A673 (cell line): ENCODE results near the gene RGS16. TPM values are rescaled to one million over a fixed set of nuclear protein-coding genes. Genes with fewer than 3 reads are reported as not detected.

Experiments used
- BruUV-seq: library from RNA; stranded (reverse); fragments of 400-500 nt; replicated peaks from 2 replicates; lab custom pipeline; 2021; lab: Mats Ljungman, UMichigan
- CTCF ChIA-PET: fragments of 300-600 bp; sonication (Branson Sonifier 250); formaldehyde crosslinking; loops from one replicate; lab custom pipeline; 2022; ENCODE audit warnings: antibody characterized with exemption; lab: Charles Lee
- POLR2A ChIA-PET: fragments of 300-600 bp; sonication (Branson Sonifier 250); formaldehyde crosslinking; loops from one replicate; lab custom pipeline; 2022; ENCODE audit warnings: antibody characterized with exemption; ENCODE audit not compliant: low non-redundant PET; lab: Charles Lee
- DNase-seq: peaks from one replicate; pipeline ENCODE4 v3.0.0-alpha.2; 2015; ENCODE audit warnings: low spot score
- H3K27ac ChIP-seq: fragments of 200-600 bp; sonication (generic); 2 replicates; pipeline ENCODE4 v1.5.1; 2016; ENCODE audit warnings: mixed run types, low read depth, mild to moderate bottlenecking, mixed read lengths, antibody characterized with exemption, low read length; ENCODE audit not compliant: poor library complexity, severe bottlenecking
- H3K27me3 ChIP-seq: fragments of 200-600 bp; sonication (generic); replicated peaks from 2 replicates; pipeline ENCODE4 v1.6.1; 2017; ENCODE audit warnings: mixed run types, low read depth, mild to moderate bottlenecking, mixed read lengths, antibody characterized with exemption, low read length; ENCODE audit not compliant: insufficient read depth, poor library complexity
- H3K36me3 ChIP-seq: fragments of 200-600 bp; sonication (generic); 2 replicates; pipeline ENCODE4 v1.6.1; 2016; ENCODE audit warnings: mixed run types, mild to moderate bottlenecking, mixed read lengths, antibody characterized with exemption, low read length; ENCODE audit not compliant: insufficient read depth, poor library complexity, severe bottlenecking
- H3K4me1 ChIP-seq: fragments of 200-600 bp; sonication (generic); 2 replicates; pipeline ENCODE4 v1.6.1; 2017; ENCODE audit warnings: mixed run types, mild to moderate bottlenecking, mixed read lengths, antibody characterized with exemption, low read length; ENCODE audit not compliant: insufficient read depth, poor library complexity, severe bottlenecking
- H3K4me3 ChIP-seq: fragments of 200-600 bp; sonication (generic); 2 replicates; pipeline ENCODE4 v1.5.1; 2016; ENCODE audit warnings: low read depth, mixed run types, mild to moderate bottlenecking, mixed read lengths, low read length; ENCODE audit not compliant: poor library complexity, severe bottlenecking
- H3K9me3 ChIP-seq: fragments of 200-600 bp; sonication (generic); 2 replicates; pipeline ENCODE4 v1.6.1; 2016; ENCODE audit warnings: mixed run types, low read depth, mild to moderate bottlenecking, mixed read lengths, antibody characterized with exemption, low read length; ENCODE audit not compliant: poor library complexity, severe bottlenecking
- CTCF ChIP-seq: fragments of 300-800, 200-600 bp; sonication (generic); conservative IDR thresholded peaks from 2 replicates; pipeline ENCODE4 v1.5.1; 2017; ENCODE audit warnings: low read depth, mild to moderate bottlenecking, antibody characterized with exemption, low read length, moderate library complexity, mixed read lengths
- EZH2 ChIP-seq: fragments of 200-600 bp; sonication (generic); IDR thresholded peaks from 2 replicates; pipeline ENCODE4 v1.6.1; 2017; ENCODE audit warnings: borderline replicate concordance, low read depth, mild to moderate bottlenecking, mixed read lengths, antibody characterized with exemption, low read length; ENCODE audit not compliant: poor library complexity, severe bottlenecking
- intact Hi-C: fragments of 100-400 bp; cut with micrococcal nuclease; formaldehyde crosslinking; loops from one replicate; pipeline ENCODE4 v1.10.0; 2022; ENCODE audit not compliant: unreplicated experiment
- total RNA-seq: library from RNA; stranded (reverse); gene quantifications from 2 replicates; pipeline ENCODE4 v1.2.3, GENCODE V29; 2021

The RGS16 gene
- total RNA-seq, 1 experiment from 2014 or later, result 22.1 TPM

GRCh38 chr1:182586380-182586779 is 17.8 kb downstream of the RGS16 start:
- Histone ChIP-seq H3K9me3 (no peaks in the 10 kb centered on the region), H3K36me3 (no peaks in the 10 kb centered on the region), H3K27me3 (no peaks in the 10 kb centered on the region), H3K27ac (no peak overlapping the region), H3K4me3 (no peak overlapping the region), H3K4me1 (no peaks in the 10 kb centered on the region)
- ChIA-PET CTCF (no interaction called here), POLR2A (no interaction called here)
- intact Hi-C loops, result no loop called here
- BruUV-seq, result TSS peak; percentile 25
- no peak for TF ChIP-seq EZH2
- TF ChIP-seq CTCF, result no peak
- no peak for DNase-seq

GRCh38 chr1:182584746-182585145 is 19.4 kb downstream of the RGS16 start:
- intact Hi-C loops, result no loop called here
- no peak for DNase-seq
- no peak for TF ChIP-seq CTCF
- no peak for TF ChIP-seq EZH2
- no peak overlapping the region for H3K27ac ChIP-seq
- no peaks in the 10 kb centered on the region for H3K4me1 ChIP-seq
- BruUV-seq, result no TSS peak
- POLR2A ChIA-PET, result no interaction called here
- no peak overlapping the region for H3K4me3 ChIP-seq
- no peaks in the 10 kb centered on the region for H3K36me3 ChIP-seq
- H3K27me3 ChIP-seq, result no peaks in the 10 kb centered on the region
- no peaks in the 10 kb centered on the region for H3K9me3 ChIP-seq
- CTCF ChIA-PET, result no interaction called here

GRCh38 chr1:182580736-182581135 is 23.5 kb downstream of the RGS16 start:
- Histone ChIP-seq H3K4me3 (no peak overlapping the region), H3K36me3 (no peaks in the 10 kb centered on the region), H3K4me1 (no peaks in the 10 kb centered on the region), H3K27ac (no peak overlapping the region), H3K27me3 (no peaks in the 10 kb centered on the region), H3K9me3 (no peaks in the 10 kb centered on the region)
- ChIA-PET POLR2A (no interaction called here), CTCF (no interaction called here)
- TF ChIP-seq EZH2 (no peak), CTCF (no peak)
- no TSS peak for BruUV-seq
- intact Hi-C loops, result no loop called here
- DNase-seq, result no peak
